SH-SY5Y (cell line): Measurements from ENCODE around the gene ATP6V1C2.

Experiments
- GATA2 ChIP-seq: IDR thresholded peaks from 2 replicates; pipeline ENCODE4 v1.6.1; 2011; ENCODE audit warnings: mild to moderate bottlenecking, low read depth, low read length
- GATA3 ChIP-seq: IDR thresholded peaks from 2 replicates; pipeline ENCODE4 v1.6.1; 2011; ENCODE audit warnings: low read depth, mild to moderate bottlenecking, low read length, moderate library complexity

The ATP6V1C2 gene

DNA sequence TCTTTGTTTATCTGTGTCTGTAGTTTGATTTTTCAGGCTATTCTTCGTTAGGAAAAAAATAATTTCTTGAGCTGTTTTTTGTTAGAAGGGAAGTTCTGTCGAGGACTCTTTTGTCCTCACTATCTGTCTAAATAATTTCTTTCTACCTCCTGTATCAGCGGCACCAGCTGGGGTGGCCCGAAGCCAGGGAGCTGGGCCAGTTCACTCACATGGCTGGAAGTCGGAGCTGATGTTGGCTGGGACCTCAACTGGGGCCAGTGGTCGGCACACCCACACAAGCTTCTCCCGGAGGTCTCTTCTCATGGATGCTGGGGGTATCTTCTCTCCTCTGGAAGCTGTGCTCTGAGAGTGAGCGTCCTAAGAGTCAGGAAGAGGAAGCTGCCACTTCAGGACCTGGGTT lies 99.1 kb downstream of the ATP6V1C2 start:
- TF ChIP-seq GATA3: no peak
- no peak for TF ChIP-seq GATA2

DNA sequence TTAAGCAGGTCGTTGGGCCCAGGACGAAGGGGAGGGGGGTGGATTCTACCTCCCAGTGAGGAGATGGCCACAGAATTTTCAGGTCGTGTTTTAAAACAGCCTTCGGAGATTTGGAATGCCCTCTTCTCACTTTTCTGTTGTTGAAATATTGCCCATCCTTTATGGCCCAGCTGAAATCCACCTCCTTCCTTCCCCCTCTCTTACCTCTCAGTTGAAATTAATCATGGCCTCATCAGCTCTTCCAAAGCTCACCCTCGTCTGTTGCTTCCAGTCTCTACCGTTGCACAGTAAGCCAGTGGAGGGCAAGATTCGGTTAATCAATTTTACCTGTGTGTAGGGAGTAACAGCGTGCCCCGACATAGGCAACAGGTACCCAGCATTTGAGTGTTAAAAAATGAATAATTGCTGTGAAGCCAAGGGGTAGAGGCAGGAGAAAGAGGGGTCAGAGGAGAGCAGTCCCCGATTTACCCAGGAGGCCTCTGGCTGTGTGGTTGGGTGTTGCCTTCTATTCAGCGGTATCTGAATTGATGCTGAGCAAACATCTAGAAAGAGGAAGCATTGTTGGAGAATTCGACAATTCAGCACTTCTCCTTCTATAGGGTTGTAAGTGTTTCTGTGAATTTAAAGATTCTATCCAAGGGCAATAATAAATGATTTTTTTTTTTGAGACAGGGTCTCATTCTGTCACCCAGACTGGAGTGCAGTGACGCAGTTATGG lies 99.7 kb downstream of the ATP6V1C2 start:
- TF ChIP-seq GATA2 (no peak), GATA3 (no peak)

DNA sequence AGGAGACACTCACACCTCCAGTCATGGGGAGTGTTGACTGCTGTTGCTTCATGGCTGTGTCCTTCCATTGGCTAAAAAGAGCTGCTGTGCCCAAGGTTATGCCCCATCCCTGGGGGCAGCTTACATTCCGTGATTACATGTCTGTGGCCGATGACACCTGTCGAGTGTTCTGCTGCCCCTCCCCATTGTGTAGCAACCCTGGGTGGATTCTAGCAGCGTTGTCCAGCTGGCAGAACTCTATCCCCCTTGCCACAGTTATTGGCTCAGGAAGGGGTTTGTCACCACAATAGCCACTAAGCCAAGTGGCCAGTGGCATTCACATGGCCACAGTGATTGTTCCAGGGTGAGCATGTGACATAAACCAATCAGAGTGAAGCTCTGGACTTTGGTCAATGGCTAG lies 102.8 kb downstream of the ATP6V1C2 start:
- TF ChIP-seq GATA2 (no peak), GATA3 (no peak)

DNA sequence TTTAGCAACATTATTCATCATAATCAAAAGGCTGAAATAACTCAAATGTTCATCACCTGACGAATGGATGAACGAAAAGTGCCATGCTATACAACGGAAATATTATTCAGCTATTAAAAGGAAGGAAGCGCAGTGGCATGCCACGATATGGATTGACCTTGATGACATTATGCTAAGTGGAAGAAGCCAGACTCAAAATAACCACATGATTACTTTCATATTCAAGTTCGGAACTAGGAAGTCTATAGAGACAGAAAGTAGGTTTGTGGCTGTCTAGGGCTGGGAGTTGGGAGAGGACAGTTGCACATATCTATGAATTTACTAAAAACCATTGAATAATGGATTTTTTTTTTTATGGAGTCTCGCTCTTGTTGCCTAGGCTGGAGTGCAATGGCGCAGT lies 104.6 kb downstream of the ATP6V1C2 start:
- TF ChIP-seq GATA2 (no peak), GATA3 (no peak)

- no peak for TF ChIP-seq GATA2
- no peak for TF ChIP-seq GATA3
These were observed 105.2 kb downstream of the ATP6V1C2 start for GRCh38 chr2:10826625-10827024.

DNA sequence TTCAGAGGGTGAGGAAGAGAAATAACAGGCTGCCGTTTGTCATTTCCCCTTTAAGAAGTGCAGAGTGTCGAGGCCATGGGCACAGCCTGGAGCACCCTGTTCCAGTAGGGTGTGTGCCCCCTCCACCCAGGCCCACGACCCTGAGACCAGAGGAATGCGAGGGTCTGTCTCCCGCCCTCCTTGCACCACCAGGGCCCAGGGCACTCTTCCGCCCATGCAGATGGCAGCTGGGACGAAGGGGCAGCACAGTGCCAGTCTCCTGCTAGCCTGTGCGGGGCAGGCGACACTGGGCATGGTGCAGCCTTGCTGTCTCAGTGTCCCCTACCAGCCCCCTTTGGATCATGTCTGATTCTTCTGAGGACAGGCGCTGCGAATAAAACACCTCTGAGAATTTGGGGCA lies 106.9 kb downstream of the ATP6V1C2 start:
- TF ChIP-seq GATA2: no peak
- no peak for TF ChIP-seq GATA3

GRCh38 chr2:10829299-10829698 lies 107.9 kb downstream of the ATP6V1C2 start:
- TF ChIP-seq GATA2: no peak
- no peak for TF ChIP-seq GATA3

GRCh38 chr2:10830203-10830602 lies 108.8 kb downstream of the ATP6V1C2 start:
- no peak for TF ChIP-seq GATA3
- no peak for TF ChIP-seq GATA2

- TF ChIP-seq GATA3 (no peak), GATA2 (no peak)
These were observed 109.4 kb downstream of the ATP6V1C2 start for GRCh38 chr2:10830641-10831399.

DNA sequence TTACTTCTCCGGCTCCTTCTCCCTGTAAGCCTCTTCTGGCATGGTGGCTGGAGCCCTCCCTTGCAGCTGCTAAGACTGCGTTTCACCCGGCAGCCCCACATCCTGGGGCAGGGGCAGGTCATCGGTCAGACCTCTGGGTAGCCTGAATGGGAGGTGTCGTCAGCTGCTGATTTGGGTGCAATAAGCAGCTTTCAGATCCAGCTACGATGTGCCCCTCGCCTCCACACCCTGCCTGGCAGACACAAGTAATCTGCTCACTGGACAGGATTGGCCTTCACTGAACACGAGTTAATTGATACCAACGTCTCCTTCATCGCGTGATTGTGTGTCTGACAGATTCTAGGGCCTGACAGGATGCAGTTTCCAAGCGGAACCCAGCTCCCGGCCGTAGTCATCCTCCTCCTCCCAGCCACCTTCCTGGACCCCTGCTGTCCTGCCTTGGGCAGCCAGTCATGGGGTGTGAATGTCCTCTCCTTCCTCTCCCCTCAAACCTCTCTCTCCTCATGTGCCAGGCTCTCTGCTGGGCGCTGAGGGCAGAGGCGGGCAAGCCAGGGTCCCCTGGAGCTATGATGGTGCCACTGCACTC lies 110.1 kb downstream of the ATP6V1C2 start:
- TF ChIP-seq GATA2 (no peak), GATA3 (no peak)

DNA sequence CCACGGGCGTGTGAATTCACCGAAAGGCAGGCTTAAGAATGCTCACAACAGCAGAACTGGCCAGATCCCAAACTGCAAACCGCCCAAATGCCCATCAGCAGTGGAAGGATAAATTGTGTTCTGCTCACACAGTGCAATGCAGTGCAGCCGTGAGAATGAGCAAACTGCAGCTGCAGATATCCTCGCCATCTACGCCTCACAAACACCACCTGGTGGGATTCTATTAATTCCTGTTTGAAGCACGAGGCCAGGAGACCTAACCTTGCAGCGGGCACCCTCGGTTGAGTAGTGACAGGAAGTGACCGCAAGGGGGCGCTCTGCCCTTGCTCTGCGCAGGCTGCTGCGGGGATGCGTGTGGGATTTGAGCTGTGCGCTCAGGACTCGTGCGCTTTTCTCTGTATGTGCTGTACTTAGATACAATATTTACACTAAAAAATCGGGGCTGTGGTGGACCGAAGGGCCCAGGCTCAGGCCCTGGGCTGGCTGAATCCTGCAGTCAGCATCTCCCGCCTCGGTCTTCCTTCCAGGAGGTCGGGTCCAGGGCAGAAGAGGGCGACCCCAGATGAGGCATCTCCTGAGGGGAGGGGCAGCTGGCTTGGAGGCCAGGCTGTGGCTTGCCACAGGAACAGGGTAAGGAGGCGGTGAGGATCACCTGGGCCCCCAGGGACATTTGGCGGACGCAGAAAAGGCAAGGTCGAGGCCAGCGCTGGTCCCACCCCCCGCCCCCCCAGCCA lies 110.9 kb downstream of the ATP6V1C2 start:
- no peak for TF ChIP-seq GATA2
- no peak for TF ChIP-seq GATA3

DNA sequence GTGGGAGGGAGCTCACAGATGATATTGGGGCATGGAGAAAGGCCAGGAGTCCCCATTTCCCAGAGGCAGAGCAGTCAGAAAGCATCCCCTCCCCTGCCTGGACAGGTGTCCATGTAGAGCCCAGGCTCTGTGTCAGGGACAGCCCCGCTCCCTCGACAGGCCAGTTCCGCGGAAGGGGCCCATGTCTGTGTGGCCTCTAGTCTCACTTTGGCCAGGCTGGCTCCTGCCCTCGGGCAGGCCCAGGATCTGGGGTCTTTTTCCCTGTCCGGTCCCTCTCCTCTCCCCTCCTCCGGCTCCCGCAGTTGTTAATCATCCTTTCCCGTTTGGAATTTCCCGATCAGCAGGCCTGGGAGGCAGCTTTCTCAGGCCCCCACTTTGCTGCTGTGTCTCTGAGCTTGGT lies 111.6 kb downstream of the ATP6V1C2 start:
- TF ChIP-seq GATA3 (no peak), GATA2 (no peak)

GRCh38 chr2:10834068-10834655 lies 112.7 kb downstream of the ATP6V1C2 start:
- TF ChIP-seq GATA2 (no peak), GATA3 (no peak)
